H1 (cell line): ENCODE results near the gene EPB41L2. TPM values are rescaled to one million over a fixed set of nuclear protein-coding genes. Genes with fewer than 3 reads are reported as not detected.

Experiments used
- CTBP2 ChIP-seq: IDR thresholded peaks from 2 replicates; pipeline ENCODE4 v1.7.0; 2011; ENCODE audit warnings: borderline replicate concordance, mild to moderate bottlenecking, moderate library complexity, mixed read lengths, low read length; ENCODE audit not compliant: insufficient read depth, insufficient read length
- GTF2F1 ChIP-seq: IDR thresholded peaks from 2 replicates; pipeline ENCODE4 v1.6.1; 2012; ENCODE audit warnings: low read depth, low read length, improper control_type of control experiment, borderline replicate concordance
- polyA plus RNA-seq, 7 experiments: library from polyadenylated mRNA; depleted of rRNA in 3 of 7; stranded (reverse) in 5 of 7; unstranded in 2 of 7; fragments of >200 nt in 5 of 7; fragments of 200-250 nt in 2 of 7; gene quantifications; 1 replicate in 5 of 7; 2 replicates in 1 of 7; 4 replicates in 1 of 7; pipeline versions ENCODE4 v1.2.1 to v1.2.3, GENCODE V29; 2011 to 2013; ENCODE audit warnings: missing spikeins in 2 of 7, mixed read lengths in 2 of 7
- total RNA-seq: library from RNA; stranded (reverse); fragmentation: NEBNext Ultra II Directional; extraction: Animal tissue kit (Norgen Biotek cat#: 25700); gene quantifications from 2 replicates; pipeline ENCODE4 v1.2.1, GENCODE V29; 2021

EPB41L2 gene
- total and polyA plus RNA-seq, 2 of the 8 experiments (the other 6 are each of a cell fraction or from before 2014, with no cell fraction given) = 22.5 to 123 TPM

DNA sequence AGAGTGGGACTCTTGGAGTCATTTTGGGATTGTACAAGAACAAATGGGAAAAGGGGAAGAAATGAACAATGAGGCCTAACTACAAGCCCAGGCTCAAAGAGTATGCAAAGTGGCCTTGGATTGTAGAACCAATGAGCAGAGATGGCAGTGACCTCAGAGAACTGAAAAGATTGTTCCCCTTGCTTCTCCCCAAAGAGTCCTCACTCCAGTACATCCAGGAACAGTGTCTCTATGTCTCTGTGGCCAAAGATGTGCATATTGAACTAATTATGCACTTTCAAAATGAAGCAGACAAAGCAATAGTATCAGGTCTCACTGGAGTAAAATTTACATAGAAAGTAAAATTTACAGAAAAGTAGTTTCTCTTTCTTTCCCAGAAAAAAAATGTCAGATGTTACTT is 154.9 kb downstream of the EPB41L2 start (continued):
- no peak for TF ChIP-seq CTBP2
- no peak for TF ChIP-seq GTF2F1
- TF ChIP-seq, all 59 proteins: peak for 0
